ENCODE results near the gene TRPM3.

TRPM3 gene

GRCh38 chr9:70588999-70589398 lies 532.4 kb downstream of the TRPM3 start:
- in situ Hi-C loops (cut with MboI; ENCODE audit: low pct_unique_long_range_greater_than_20kb, low sequenced_read_pairs, unreplicated experiment) = no loop called here

GRCh38 chr9:70588381-70588780 lies 533.0 kb downstream of the TRPM3 start:
- in situ Hi-C loops (cut with MboI; ENCODE audit: low pct_unique_long_range_greater_than_20kb, low sequenced_read_pairs, unreplicated experiment) = no loop called here
- no peak for TF ChIP-seq CTCF (IDR thresholded peaks at IDR 0.05; ENCODE audit: extremely low read depth, insufficient read depth, missing control alignments)
- DNase-seq (ENCODE audit: low spot score) = no peak

More at GRCh38 chr9:70588999-70589398, 532.4 kb downstream of the TRPM3 start:
- no peak for DNase-seq (ENCODE audit: low spot score)
- no peak for TF ChIP-seq CTCF (IDR thresholded peaks at IDR 0.05; ENCODE audit: extremely low read depth, insufficient read depth, missing control alignments)

- no peak for TF ChIP-seq CTCF (IDR thresholded peaks at IDR 0.05; ENCODE audit: extremely low read depth, insufficient read depth, missing control alignments)
- in situ Hi-C loops (cut with MboI; ENCODE audit: low pct_unique_long_range_greater_than_20kb, low sequenced_read_pairs, unreplicated experiment) = no loop called here
- DNase-seq (ENCODE audit: low spot score) = no peak
These were observed 534.2 kb downstream of the TRPM3 start for GRCh38 chr9:70587201-70587600.

GRCh38 chr9:70586476-70586875 lies 534.9 kb downstream of the TRPM3 start:
- no peak for TF ChIP-seq CTCF (IDR thresholded peaks at IDR 0.05; ENCODE audit: extremely low read depth, insufficient read depth, missing control alignments)
- no peak for DNase-seq (ENCODE audit: low spot score)
- in situ Hi-C loops (cut with MboI; ENCODE audit: low pct_unique_long_range_greater_than_20kb, low sequenced_read_pairs, unreplicated experiment) = no loop called here

GRCh38 chr9:70581955-70582350 lies 539.5 kb downstream of the TRPM3 start:
- no peak for DNase-seq (ENCODE audit: low spot score)
- no peak for TF ChIP-seq CTCF (IDR thresholded peaks at IDR 0.05; ENCODE audit: extremely low read depth, insufficient read depth, missing control alignments)
- in situ Hi-C loops (cut with MboI; ENCODE audit: low pct_unique_long_range_greater_than_20kb, low sequenced_read_pairs, unreplicated experiment) = no loop called here

- DNase-seq (ENCODE audit: low spot score) = no peak
- in situ Hi-C loops (cut with MboI; ENCODE audit: low pct_unique_long_range_greater_than_20kb, low sequenced_read_pairs, unreplicated experiment) = no loop called here
- no peak for TF ChIP-seq CTCF (IDR thresholded peaks at IDR 0.05; ENCODE audit: extremely low read depth, insufficient read depth, missing control alignments)
These were observed 540.0 kb downstream of the TRPM3 start for GRCh38 chr9:70581214-70581954.
